ENCODE results near the gene PIP5K1C. TPM values are rescaled to one million over a fixed set of nuclear protein-coding genes. Genes with fewer than 3 reads are reported as not detected.

Gene PIP5K1C
- total RNA-seq, 1 experiment from 2014 or later, result 23.6 TPM

GRCh38 chr19:3638208-3639193 lies 61.8 kb downstream of the PIP5K1C start:
- no peak overlapping the region for H3K4me3 Mint-ChIP-seq (ENCODE audit: low read depth, unreplicated experiment)
- peaks cover 11% of the 10 kb centered on the region for H3K36me3 Mint-ChIP-seq (ENCODE audit: insufficient read depth, unreplicated experiment)
- no peak for DNase-seq
- TF ChIP-seq CTCF (IDR thresholded peaks at IDR 0.05; ENCODE audit: unreplicated experiment), result no peak
- H3K27me3 Mint-ChIP-seq (ENCODE audit: unreplicated experiment), result no peaks in the 10 kb centered on the region
- H3K4me1 Mint-ChIP-seq (ENCODE audit: low read depth, unreplicated experiment), result no peaks in the 10 kb centered on the region
- intact Hi-C loops (cut with micrococcal nuclease; ENCODE audit: unreplicated experiment), result no loop called here
- no peaks in the 10 kb centered on the region for H3K9me3 Mint-ChIP-seq (ENCODE audit: low read depth, unreplicated experiment)
- no TSS peak for BruUV-seq (replicated peaks)
- no peak overlapping the region for H3K27ac Mint-ChIP-seq (ENCODE audit: unreplicated experiment)
- CTCF ChIA-PET, result no interaction called here

- DNase-seq, result no peak
- CTCF ChIA-PET, result no interaction called here
- intact Hi-C loops (cut with micrococcal nuclease; ENCODE audit: unreplicated experiment), result no loop called here
- Mint-ChIP-seq H3K9me3 (ENCODE audit: low read depth, unreplicated experiment) (no peaks in the 10 kb centered on the region), H3K4me3 (ENCODE audit: low read depth, unreplicated experiment) (no peak overlapping the region), H3K27me3 (ENCODE audit: unreplicated experiment) (no peaks in the 10 kb centered on the region), H3K27ac (ENCODE audit: unreplicated experiment) (no peak overlapping the region), H3K4me1 (ENCODE audit: low read depth, unreplicated experiment) (no peaks in the 10 kb centered on the region), H3K36me3 (ENCODE audit: insufficient read depth, unreplicated experiment) (peaks cover 6% of the 10 kb centered on the region)
- no TSS peak for BruUV-seq (replicated peaks)
- no peak for TF ChIP-seq CTCF (IDR thresholded peaks at IDR 0.05; ENCODE audit: unreplicated experiment)
These were observed 62.6 kb downstream of the PIP5K1C start for GRCh38 chr19:3637621-3638020.

- DNase-seq, result no peak
- H3K4me3 Mint-ChIP-seq (ENCODE audit: low read depth, unreplicated experiment), result no peak overlapping the region
- H3K9me3 Mint-ChIP-seq (ENCODE audit: low read depth, unreplicated experiment), result no peaks in the 10 kb centered on the region
- no TSS peak for BruUV-seq (replicated peaks)
- intact Hi-C loops (cut with micrococcal nuclease; ENCODE audit: unreplicated experiment), result no loop called here
- no peak overlapping the region for H3K27ac Mint-ChIP-seq (ENCODE audit: unreplicated experiment)
- H3K36me3 Mint-ChIP-seq (ENCODE audit: insufficient read depth, unreplicated experiment), result peaks cover 6% of the 10 kb centered on the region
- CTCF ChIA-PET, result no interaction called here
- no peaks in the 10 kb centered on the region for H3K27me3 Mint-ChIP-seq (ENCODE audit: unreplicated experiment)
- TF ChIP-seq CTCF (IDR thresholded peaks at IDR 0.05; ENCODE audit: unreplicated experiment), result no peak
- H3K4me1 Mint-ChIP-seq (ENCODE audit: low read depth, unreplicated experiment), result no peaks in the 10 kb centered on the region
These were observed 63.3 kb downstream of the PIP5K1C start for GRCh38 chr19:3636962-3637361.

GRCh38 chr19:3636506-3636905 lies 63.8 kb downstream of the PIP5K1C start:
- CTCF ChIA-PET, result no interaction called here
- no TSS peak for BruUV-seq (replicated peaks)
- no peaks in the 10 kb centered on the region for H3K4me1 Mint-ChIP-seq (ENCODE audit: low read depth, unreplicated experiment)
- no peaks in the 10 kb centered on the region for H3K27me3 Mint-ChIP-seq (ENCODE audit: unreplicated experiment)
- no peak overlapping the region for H3K27ac Mint-ChIP-seq (ENCODE audit: unreplicated experiment)
- TF ChIP-seq CTCF (IDR thresholded peaks at IDR 0.05; ENCODE audit: unreplicated experiment), result no peak
- H3K36me3 Mint-ChIP-seq (ENCODE audit: insufficient read depth, unreplicated experiment), result peaks cover 6% of the 10 kb centered on the region
- no peak for DNase-seq
- no peaks in the 10 kb centered on the region for H3K9me3 Mint-ChIP-seq (ENCODE audit: low read depth, unreplicated experiment)
- intact Hi-C loops (cut with micrococcal nuclease; ENCODE audit: unreplicated experiment), result no loop called here
- no peak overlapping the region for H3K4me3 Mint-ChIP-seq (ENCODE audit: low read depth, unreplicated experiment)
